HG03432 (cell line): ENCODE results near the gene WWC2.
"Not testable (repeated sequence)": the region's sequence is repeated elsewhere in the genome, so short reads cannot be mapped to it uniquely, and the experiment has no call there.

Experiments used
- ATAC-seq: cut with Tn5 transposase; IDR thresholded peaks from one replicate; pipeline ENCODE4 v1.9.1; 2021; ENCODE audit warnings: mild to moderate bottlenecking, moderate library complexity; ENCODE audit not compliant: unreplicated experiment

The WWC2 gene

DNA sequence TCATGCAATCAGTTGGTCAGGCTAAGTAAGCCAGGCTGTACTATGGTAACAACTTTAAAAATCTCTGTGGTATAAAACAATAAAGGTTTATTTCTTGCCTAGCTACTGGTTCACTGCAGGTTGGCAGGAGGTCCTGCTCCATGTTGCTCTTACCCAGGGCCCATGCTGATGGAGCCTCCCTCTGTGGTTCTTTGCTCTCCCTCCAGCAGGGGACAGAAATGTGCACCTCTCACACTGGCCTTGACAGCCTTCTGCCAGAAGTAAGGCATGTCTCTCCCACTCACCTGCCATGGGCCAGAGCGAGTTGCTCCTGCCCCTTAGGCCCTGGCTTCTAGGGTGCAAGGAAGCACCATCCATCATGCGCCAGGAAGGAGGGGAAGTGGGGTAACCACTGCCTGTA is 189.9 kb downstream of the WWC2 start:
- no peak for ATAC-seq

DNA sequence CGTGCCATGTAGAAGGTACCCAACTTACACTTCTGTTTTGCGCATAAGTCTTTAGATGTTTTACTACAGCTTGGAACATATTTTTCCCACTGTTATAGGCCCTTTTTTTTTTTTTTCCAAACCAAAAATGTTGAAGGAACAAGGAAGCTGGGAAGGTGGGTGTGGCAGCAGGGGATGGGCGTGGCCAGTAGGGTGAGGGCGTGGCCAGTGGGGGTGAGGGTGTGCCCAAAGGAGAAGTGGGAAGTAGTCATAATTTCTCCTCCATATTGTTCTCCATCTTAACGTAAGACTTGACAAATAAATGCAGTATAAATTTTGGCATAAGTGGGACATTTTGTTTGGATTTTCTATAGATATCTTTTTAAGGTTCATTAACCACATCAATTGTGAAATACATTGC is 190.6 kb downstream of the WWC2 start:
- no peak for ATAC-seq

DNA sequence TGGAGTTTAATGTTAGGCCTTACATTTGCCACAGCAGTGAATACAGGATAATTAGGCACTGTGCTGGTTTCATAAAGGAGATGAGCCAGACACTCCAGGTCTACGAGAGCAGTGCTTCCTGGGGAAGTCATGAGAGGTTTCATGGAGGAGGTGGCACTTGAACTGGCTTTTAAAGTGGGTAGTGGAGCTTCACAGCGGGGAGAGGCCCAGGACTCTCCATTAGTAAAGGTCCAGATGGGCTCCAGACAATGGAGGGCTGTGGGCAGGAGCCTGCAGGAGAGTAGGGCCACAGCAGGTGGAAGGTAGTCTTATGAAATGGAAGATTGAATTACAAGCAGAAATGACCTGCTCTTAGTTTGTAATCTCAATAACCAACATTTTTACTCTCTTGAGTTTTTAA is 192.0 kb downstream of the WWC2 start:
- ATAC-seq, result no peak

DNA sequence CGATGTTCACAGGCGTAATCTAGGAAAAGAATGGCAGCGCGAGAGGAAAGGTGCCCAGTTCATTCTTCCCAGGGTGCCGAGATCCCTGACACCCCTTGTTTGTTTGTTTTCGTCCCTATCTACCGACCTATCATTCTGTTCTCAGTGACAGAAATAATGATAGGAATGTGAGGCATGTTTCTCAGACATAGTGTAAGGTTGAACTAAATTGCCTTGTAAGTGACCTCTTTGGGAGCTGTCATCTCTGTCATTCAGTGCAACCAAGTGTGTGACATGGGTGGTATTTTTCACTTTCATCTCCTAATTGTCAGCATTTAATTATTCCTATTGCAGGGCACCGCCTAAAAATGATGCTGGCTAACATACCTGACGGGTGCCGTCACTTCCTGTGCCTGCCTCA is 196.7 kb downstream of the WWC2 start:
- ATAC-seq, result no peak

DNA sequence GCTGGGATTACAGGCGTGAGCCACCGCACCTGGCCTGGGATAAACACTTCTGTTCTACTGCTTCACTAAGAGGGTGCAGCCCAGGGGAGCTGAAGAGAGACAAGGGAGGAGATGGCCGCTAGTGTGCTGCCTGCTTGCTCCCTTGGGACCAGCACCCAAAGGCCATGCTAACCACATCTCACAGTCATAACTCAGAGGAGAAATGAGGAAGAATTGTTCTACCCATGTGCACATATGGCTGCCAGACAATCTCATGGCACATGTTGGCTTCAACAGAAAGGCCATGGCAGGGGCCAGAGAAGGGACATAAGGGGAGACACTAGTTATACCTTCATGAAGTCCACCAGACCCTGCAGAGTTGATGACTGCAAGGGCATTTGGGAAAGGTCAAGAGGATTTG is 198.6 kb downstream of the WWC2 start:
- peak; percentile 88 for ATAC-seq

DNA sequence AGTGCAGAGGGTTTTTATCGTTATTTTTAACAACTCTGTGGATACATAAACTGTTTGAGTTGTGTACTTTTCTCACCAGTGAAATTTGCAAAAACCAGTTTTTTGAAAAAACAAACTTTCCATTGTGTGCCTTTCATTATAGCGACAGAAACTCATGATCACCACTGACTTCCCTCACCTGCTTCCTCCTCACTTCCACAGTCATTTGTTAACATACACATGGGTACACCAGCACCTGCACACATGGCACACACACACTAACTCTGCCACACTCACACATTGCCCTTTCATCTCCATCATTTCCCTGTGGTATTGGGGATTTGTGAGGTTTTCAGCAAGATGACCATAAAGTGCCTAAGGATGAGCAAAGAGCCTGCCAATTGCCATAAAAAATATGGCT is 200.4 kb downstream of the WWC2 start:
- no peak for ATAC-seq

DNA sequence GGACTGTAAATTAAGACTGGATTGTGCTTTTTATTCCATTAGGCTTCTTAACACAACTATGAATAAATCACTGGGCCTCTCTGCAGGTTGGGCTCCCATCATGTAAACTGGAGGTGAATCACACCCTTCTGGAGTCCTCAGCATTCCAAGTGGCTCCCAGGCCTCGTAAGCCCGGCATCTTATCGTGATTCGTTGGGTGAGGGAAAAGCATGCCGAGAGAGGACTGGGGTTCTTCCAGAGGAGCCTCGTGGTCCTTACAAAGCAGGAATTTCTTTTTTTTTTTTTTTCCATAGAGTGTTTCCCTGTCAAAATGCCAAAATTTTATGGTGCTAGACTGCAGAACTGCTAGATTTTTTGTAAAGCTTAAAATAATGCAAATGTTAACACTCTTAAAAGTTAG is 201.0 kb downstream of the WWC2 start:
- ATAC-seq, result no peak

DNA sequence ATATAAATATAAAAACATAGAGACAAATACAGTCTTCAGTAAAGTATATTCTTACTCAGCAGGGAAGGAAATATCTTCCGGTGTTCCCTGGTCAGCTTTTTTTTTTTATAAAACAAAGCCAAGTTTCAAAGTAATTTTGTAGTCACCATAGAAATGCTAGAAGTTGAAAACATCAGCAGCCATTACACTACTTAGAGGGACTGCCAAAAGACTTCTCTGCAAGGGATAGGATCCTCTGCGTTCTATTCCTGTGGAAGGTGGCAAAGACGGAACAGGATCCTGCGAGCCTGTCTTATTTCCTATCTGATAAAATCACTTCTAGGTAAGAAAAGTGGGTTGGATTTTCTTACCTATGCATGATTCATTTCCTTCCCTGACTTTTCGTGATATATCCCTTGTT is 201.6 kb downstream of the WWC2 start:
- no peak for ATAC-seq

DNA sequence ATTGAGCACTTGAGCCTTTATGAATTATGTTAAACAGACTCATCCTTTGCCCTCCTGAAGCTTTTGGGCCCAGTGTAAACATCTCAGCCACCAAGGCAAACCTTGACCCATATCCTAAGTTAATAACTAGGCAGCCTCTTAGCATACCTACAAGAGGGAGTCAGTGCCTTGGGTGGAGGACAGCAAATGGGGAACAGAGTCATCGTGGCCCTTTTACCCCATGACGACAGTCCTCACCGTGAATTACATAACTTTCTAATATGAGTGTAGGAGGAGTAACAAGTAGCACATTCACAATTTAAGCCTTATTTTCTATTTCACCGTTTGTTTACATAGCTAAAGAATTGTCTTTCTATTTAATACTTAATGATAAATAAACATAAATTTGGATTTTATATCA is 204.2 kb downstream of the WWC2 start:
- ATAC-seq, result no peak

DNA sequence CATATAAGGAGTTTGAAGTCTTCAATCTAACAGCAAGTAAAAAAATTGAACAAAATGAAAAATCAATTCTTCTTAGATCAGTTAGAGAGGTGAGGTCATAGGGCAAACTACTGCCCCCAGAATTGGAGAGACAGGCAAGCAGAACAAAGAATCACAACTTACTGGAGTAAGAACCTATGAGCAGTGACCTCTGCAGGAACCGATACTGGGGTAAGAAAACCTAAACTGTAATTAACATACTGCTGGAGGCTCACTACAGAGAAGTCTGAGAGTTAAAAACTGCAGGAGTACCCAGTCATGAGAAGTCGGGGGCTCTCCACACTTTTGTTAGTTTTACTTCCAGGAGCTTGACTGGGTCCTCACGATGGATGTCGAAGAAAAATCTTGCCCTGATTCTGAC is 205.0 kb downstream of the WWC2 start:
- ATAC-seq, result peak; percentile 49

DNA sequence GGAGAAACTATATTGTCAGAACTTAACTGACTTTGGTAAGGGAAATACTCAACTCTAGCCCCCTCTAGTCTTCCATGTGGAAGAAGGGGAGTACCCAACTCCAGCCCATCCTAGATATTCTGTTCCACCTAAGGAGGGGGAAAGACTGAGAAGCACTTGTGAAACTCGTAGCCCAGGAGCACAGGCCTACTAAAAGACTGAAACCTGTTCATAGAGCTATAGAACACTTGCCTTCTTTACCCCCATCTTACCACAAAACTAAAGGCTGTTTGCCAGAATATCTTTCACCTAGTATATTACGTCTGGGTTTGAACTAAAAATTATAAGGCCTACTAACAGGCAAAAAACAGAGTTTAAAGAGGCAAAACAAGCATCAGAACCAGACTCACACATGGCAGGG is 205.5 kb downstream of the WWC2 start:
- peak; percentile 23 for ATAC-seq

DNA sequence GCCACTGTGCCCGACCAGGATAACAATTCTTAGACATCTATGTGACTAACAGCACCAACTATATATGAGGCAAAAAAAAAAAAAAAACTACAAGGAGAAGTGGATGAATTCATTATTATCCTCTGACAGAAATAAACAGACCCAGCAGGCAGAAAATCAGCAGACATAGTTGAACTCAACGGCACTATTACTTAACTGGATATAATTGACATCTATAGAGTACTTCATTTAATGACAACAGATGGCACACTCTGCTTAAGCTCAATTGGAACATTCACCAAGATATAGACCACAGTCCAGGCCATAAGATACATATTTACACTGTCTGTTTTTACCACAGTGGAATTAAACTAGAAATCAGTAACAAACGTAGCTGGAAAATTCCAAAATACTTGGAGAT is 207.8 kb downstream of the WWC2 start:
- no peak for ATAC-seq

DNA sequence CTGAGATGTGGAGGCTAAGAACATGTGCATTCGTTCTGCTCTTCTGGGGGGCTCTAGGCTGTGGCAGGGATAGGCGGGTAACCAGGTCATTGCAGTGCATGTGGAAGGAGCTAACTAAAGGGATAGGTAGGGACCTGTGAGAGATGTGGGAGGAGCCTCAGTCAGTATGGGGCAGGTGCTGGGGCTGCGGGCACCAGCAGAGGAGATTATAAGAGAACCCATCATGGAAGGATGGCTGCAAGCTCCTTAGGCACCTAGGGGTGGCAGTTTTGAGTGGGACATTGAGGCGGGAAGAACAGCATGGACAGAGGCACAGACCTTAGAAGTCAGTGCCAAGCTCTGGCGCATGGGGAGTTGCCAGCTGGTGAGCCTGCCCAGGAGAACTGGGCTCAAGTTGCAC is 213.8 kb downstream of the WWC2 start:
- no peak for ATAC-seq

DNA sequence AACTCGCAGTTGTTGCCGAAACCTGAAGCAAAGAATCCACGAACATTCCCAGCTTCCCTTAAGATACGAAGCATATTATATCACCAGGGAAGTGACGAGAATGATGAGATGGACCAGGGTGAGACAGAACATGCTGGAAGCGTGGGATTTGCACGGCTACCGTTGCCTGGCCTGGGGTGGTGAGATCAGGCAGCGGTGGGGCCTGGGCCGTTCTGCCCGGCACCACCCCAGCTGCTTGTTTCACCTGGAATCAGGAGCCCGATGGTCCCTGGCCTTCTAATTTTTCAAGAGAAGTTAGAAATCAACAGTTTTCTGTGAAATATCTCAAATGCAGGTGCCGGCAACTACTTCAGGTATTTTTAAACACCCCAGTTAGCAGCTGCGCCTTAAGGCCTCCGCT is 215.3 kb downstream of the WWC2 start:
- ATAC-seq, result no peak

DNA sequence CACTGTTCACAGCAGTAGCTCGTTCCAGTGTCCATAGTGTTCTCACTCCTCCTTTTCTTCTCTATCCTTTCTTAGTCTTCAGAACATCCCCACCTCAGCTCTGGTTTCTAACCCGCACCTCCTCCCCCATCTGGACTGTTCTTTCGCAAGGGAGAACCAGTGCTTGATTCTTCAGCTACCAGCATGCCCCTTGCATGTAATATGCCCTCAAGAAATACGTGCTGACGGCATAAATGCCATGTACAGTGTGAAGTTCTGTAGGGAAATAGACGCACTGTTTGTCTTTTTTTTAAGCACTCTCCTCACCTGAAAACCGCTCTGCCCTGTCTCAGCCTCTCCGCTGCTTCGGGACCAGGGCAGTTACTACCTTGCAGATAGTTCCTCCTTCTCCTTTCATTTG is 215.7 kb downstream of the WWC2 start:
- ATAC-seq, result no peak

DNA sequence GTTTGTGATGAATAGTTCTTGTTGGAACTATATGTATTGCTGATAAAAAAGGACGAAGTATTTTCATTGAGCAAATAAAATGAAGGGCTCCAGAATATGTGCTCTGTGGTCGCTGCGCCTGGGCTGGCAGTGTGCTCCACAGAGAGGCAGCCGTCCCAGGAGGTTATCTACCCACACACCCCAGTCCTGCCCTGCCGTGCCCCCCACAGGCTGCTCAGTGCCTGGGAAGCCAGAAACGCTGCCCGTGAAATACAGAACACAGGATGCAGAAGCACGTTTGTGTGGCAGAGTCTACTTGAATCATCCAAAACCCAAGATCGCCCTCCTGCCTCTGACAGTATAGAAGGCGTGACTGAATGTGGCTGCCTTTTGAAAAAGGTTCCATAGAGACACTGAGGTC is 219.6 kb downstream of the WWC2 start:
- ATAC-seq, result no peak

DNA sequence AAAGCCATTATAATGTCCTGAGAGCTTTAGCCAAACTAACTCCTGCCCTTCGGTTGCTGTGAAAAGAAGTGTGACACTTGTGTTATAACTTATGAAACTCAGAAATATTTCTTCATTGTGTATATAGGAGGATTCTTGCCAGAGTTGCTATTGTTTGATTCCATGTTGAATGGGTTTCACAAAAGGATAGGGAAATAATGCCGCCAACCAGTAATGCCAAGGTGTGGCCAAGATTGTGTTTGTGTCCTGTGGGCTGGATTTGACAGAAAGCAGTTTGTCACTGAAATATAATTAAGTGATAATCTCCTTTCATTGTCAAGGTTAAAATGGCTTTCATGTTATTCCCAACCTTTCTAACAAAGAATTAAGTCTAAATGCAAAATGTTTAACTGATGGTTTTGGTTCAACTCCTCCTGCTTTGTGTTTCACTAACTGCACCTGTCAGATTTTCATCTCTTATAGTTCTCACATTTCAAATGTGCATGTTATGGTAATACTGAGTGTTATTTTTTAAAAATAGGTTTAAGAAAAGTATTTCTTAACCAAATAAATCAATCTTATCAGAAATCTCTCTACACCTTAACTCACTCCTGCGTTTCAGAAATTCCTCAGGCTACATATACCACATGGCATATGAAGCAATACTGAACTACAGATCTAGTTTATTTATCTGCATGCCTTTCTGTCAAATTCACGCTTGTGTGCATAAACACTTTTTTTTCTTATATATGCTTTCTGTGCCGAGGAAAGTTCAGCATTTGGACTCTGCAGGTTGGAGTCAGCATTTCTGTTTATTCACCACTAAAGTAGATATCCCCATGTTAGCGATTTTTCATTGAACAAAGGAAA is 221.4 kb downstream of the WWC2 start, which contains the start of gene CLDN22:
CLDN22 (minus strand) TSS at position 66 of the 849 bp plus-strand sequence; CDS start at position 8, 58 bp downstream.
- ATAC-seq, result no peak

DNA sequence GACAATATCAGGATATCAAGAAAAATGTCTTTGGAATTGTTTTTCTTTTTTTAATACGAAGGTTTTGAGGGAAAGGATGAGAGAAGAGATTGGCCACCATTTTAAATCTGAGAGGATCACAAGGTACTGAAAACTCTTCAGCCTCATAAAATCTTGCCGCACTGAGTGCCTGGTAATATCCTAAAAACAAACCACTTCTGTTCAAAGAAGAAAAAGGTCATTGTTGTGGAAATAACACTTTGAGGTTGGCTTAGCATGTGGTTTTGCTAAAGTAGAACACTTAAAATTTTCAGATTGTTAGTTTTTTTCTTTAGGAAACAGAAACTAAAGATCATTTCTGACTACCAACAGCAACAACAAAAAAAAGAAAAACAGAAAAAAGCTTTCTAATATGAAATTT is 222.0 kb downstream of the WWC2 start:
- ATAC-seq, result peak; percentile 54

DNA sequence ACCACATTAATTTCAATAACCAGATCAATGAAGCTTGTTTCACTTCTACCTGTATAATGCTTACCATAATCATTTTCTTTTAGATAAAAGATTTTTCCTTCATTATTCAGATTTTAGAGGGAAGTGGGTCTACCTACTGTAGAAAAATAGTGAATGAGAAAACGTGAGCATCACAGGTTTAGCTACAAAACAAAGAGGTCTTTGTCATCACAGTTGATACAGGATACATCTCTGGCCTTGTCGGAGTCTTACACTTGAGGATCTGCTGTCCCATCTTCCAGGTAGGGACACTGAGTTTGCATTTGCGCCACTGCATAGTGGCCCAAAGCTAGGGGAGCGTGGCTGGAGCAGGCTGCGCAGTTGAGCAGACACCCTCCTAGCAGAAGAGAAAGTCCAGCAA is 222.5 kb downstream of the WWC2 start:
- no peak for ATAC-seq

DNA sequence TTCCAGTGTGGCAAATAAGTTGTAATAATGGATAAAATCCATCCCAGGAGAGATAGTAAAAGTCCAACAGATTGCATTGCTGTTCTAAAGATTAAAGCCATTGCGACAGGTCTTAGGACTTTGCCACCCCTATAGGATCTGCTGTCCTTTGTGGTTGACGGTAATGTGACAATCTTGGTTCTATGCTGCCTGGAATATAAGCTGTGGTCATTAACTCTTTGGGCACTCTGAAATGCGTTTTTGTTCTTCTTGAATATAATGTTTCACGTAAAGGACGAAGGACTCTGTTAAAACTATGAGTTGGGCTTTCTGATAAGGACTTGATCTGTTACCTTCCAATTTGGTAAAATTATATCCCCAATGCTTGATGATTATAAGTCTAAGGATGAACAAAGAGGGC is 223.3 kb downstream of the WWC2 start, which contains the start of gene CLDN24:
CLDN24 (minus strand) TSS at position 101 of the 400 bp plus-strand sequence; CDS start at position 101, 0 bp downstream.
- ATAC-seq, result no peak

DNA sequence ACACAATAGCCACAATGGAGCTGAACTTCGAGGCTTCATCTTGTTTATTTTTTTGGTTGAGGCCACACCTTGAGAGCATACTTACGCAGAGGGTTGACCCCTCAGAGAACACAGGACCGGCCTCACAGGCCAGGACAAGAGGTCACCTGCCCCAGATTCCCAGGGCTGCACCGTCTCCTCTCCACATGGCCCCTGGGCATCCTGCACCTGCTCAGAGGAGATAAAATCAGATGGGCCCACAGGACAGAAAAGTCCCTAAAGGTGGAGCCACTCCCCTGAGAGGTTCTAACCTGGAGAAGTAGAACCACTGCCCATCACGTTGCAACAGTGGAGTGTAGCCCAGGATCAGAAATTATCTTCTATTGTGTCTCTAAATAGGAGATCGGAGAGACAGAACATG is 224.2 kb downstream of the WWC2 start:
- ATAC-seq, result no peak

DNA sequence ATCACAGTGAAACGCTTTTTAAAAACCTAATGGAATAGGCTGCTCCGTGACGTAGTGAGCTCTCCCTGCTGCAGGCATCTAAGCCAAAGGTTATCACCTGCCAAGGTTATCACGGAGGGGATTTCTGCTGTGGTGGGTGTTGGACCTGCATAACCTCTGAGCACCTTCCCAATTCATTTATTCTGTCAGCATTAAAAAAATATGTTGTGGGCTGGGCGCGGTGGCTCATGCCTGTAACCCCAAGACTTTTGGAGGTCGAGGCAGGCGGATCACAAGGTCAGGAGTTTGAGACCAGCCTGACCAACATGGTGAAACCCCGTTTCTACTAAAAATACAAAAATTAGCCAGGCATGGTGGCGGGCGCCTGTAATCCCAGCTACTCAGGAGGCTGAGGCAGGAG is 225.0 kb downstream of the WWC2 start:
- ATAC-seq, result not testable (repeated sequence)

DNA sequence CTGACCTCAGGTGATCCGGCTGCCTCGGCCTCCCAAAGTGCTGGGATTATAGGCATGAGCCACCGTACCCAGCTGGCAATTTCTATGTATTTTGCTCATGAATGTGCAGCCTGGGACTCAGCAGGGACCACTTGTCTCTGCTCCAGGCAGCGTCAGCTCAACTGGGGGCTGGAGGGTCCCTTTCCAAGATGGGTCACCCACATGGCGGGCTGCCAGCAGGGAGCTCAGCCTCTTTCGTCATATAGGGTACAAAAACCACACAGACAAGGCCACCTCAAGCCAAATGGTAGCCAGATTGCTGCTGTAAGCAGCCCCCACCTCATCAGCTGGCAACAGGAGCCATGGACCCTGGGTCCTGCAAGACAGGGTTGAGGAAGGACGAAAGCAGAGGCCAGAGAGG is 225.6 kb downstream of the WWC2 start:
- ATAC-seq, result no peak
